H1 (cell line): ENCODE measurements around the gene PTPRG. TPM values are rescaled to one million over a fixed set of nuclear protein-coding genes. Genes with fewer than 3 reads are reported as not detected.

Experiments
- ASH2L ChIP-seq: fragments of 200-600, 300-600 bp; sonication (generic); IDR thresholded peaks from one replicate; pipeline ENCODE4 v1.7.1; 2017; ENCODE audit warnings: low read length
- GABPA ChIP-seq: IDR thresholded peaks from 2 replicates; pipeline ENCODE4 v1.6.1; 2011; ENCODE audit warnings: mild to moderate bottlenecking, low read length, moderate library complexity, borderline replicate concordance; ENCODE audit not compliant: insufficient read depth
- GTF2F1 ChIP-seq: IDR thresholded peaks from 2 replicates; pipeline ENCODE4 v1.6.1; 2012; ENCODE audit warnings: low read depth, low read length, improper control_type of control experiment, borderline replicate concordance
- RAD21 ChIP-seq, 2 experiments: IDR thresholded peaks in 1 of 2; conservative IDR thresholded peaks in 1 of 2; 2 replicates each; pipeline ENCODE4 v1.6.1; 2011; ENCODE audit warnings: low read depth in 2 of 2, low read length in 2 of 2, improper control_type of control experiment in 1 of 2, inconsistent platforms in 1 of 2, mild to moderate bottlenecking in 1 of 2, moderate library complexity in 1 of 2
- YY1 ChIP-seq: IDR thresholded peaks from 2 replicates; pipeline ENCODE4 v1.6.1; 2011; ENCODE audit warnings: low read depth, mild to moderate bottlenecking, low read length
- polyA plus RNA-seq, 7 experiments: library from polyadenylated mRNA; depleted of rRNA in 3 of 7; stranded (reverse) in 5 of 7; unstranded in 2 of 7; fragments of >200 nt in 5 of 7; fragments of 200-250 nt in 2 of 7; gene quantifications; 1 replicate in 5 of 7; 2 replicates in 1 of 7; 4 replicates in 1 of 7; pipeline versions ENCODE4 v1.2.1 to v1.2.3, GENCODE V29; 2011 to 2013; ENCODE audit warnings: missing spikeins in 2 of 7, mixed read lengths in 2 of 7
- total RNA-seq: library from RNA; stranded (reverse); fragmentation: NEBNext Ultra II Directional; extraction: Animal tissue kit (Norgen Biotek cat#: 25700); gene quantifications from 2 replicates; pipeline ENCODE4 v1.2.1, GENCODE V29; 2021
- TF ChIP-seq, protein P1 (sequence below): IDR thresholded peaks from 2 replicates; pipeline ENCODE4 v1.6.1; 2011; ENCODE audit warnings: low read length, improper control_type of control experiment

PTPRG gene
- total and polyA plus RNA-seq, 2 of the 8 experiments (the other 6 are each of a cell fraction or from before 2014, with no cell fraction given): 23.3 to 96.2 TPM

DNA sequence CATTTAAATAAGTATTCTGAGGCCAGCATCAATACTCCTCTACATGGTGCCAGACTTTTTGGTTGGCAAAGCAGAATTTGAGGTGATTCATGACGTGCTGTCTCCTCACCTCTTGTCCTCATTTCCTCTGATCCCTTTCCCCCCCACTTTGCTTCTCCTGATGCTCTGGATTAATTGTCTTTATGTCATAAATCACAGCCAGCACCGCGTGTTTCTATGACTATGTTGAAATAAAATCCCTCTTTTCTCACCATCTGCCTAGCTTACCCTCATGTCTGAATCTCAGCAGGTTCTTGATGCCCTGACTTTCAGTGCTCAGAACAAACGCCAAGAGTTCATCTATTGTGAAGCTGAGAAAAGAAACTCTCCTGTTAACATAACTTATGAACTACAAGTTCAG, 19.7 kb upstream of the PTPRG start (continued):
- no peak for TF ChIP-seq GTF2F1
- TF ChIP-seq, protein P1, sequence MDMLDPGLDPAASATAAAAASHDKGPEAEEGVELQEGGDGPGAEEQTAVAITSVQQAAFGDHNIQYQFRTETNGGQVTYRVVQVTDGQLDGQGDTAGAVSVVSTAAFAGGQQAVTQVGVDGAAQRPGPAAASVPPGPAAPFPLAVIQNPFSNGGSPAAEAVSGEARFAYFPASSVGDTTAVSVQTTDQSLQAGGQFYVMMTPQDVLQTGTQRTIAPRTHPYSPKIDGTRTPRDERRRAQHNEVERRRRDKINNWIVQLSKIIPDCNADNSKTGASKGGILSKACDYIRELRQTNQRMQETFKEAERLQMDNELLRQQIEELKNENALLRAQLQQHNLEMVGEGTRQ: no peak
- TF ChIP-seq ASH2L: no peak
- no peak for TF ChIP-seq YY1
- TF ChIP-seq GABPA: no peak
- no peak for TF ChIP-seq RAD21 (IDR thresholded peaks at IDR 0.05 in 1 of 2, conservative IDR thresholded peaks at IDR 0.05 in 1 of 2; ENCODE audit: low read depth in 2 of 2, low read length in 2 of 2)
- TF ChIP-seq, all 59 proteins: peak for 0
